HL-60 (cell line): Measurements from ENCODE around the gene BAIAP2.

Experiments used
- DNase-seq, 2 experiments: peaks; one replicate each; pipeline ENCODE4 v3.0.0-alpha.2; 2010 to 2020; ENCODE audit warnings: low read depth in 1 of 2, low spot score in 1 of 2
- H3K27ac ChIP-seq: fragments of 250-450 bp; sonication (Bioruptor Pico); replicated peaks from 2 replicates; pipeline ENCODE4 v1.5.1; 2020; ENCODE audit warnings: mild to moderate bottlenecking, moderate library complexity
- H3K27me3 ChIP-seq: fragments of 250-450 bp; sonication (Bioruptor Pico); 2 replicates; pipeline ENCODE4 v1.5.1; 2021; ENCODE audit warnings: mild to moderate bottlenecking, moderate library complexity; ENCODE audit not compliant: insufficient read depth, poor library complexity, severe bottlenecking
- H3K4me3 ChIP-seq: replicated peaks from 2 replicates; pipeline ENCODE4 v1.5.1; 2011; ENCODE audit warnings: mild to moderate bottlenecking, control low read depth, low read length; ENCODE audit not compliant: insufficient read depth
- CTCF ChIP-seq: IDR thresholded peaks from one replicate; pipeline ENCODE4 v1.5.1; 2011; ENCODE audit warnings: low read length, control low read depth, inconsistent platforms; ENCODE audit not compliant: insufficient read depth
- GABPA ChIP-seq: IDR thresholded peaks from 2 replicates; pipeline ENCODE4 v1.6.1; 2012; ENCODE audit warnings: low read depth
- POLR2AphosphoS5 ChIP-seq: IDR thresholded peaks from 2 replicates; pipeline ENCODE4 v1.6.1; 2012; ENCODE audit warnings: low read depth
- SPI1 ChIP-seq: IDR thresholded peaks from 2 replicates; pipeline ENCODE4 v1.6.1; 2012; ENCODE audit warnings: low read depth, mild to moderate bottlenecking, borderline replicate concordance
- TF ChIP-seq, protein P1 (sequence below): IDR thresholded peaks from 2 replicates; pipeline ENCODE4 v1.6.1; 2012; ENCODE audit warnings: low read depth; ENCODE audit not compliant: insufficient replicate concordance

The BAIAP2 gene

GRCh38 chr17:81101614-81102306 is 66.8 kb downstream of the BAIAP2 start:
- peak; percentile 71 to 84 for DNase-seq
- no peak overlapping the region for H3K4me3 ChIP-seq
- TF ChIP-seq POLR2AphosphoS5, result no peak
- peak; percentile 100 for TF ChIP-seq CTCF
- H3K27me3 ChIP-seq, result no peaks in the 10 kb centered on the region
- no peak overlapping the region for H3K27ac ChIP-seq

DNA sequence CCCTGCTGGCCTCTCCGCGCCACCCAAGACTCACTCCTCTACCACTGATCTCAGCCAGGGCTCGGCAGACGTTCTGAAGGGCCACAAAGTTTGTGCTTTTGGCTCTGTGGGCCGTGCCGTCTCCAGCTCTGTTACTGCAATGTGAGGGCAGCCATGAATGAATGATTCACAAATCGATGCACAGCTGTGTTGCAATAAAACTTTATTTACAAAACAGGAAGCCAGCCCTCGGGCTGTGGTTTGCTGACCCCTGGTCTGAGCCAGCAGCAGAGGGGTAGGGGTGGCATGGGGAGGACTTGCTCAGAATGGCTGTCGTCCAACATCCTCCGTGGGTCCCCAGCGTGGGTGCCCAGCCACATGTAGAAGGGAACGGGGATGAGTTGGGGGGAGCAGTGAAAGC is 67.4 kb downstream of the BAIAP2 start:
- no peak overlapping the region for H3K4me3 ChIP-seq
- DNase-seq, result no peak
- H3K27ac ChIP-seq, result no peak overlapping the region
- H3K27me3 ChIP-seq, result no peaks in the 10 kb centered on the region
- no peak for TF ChIP-seq SPI1
- no peak for TF ChIP-seq CTCF
- TF ChIP-seq POLR2AphosphoS5, result no peak
- TF ChIP-seq, protein P1, sequence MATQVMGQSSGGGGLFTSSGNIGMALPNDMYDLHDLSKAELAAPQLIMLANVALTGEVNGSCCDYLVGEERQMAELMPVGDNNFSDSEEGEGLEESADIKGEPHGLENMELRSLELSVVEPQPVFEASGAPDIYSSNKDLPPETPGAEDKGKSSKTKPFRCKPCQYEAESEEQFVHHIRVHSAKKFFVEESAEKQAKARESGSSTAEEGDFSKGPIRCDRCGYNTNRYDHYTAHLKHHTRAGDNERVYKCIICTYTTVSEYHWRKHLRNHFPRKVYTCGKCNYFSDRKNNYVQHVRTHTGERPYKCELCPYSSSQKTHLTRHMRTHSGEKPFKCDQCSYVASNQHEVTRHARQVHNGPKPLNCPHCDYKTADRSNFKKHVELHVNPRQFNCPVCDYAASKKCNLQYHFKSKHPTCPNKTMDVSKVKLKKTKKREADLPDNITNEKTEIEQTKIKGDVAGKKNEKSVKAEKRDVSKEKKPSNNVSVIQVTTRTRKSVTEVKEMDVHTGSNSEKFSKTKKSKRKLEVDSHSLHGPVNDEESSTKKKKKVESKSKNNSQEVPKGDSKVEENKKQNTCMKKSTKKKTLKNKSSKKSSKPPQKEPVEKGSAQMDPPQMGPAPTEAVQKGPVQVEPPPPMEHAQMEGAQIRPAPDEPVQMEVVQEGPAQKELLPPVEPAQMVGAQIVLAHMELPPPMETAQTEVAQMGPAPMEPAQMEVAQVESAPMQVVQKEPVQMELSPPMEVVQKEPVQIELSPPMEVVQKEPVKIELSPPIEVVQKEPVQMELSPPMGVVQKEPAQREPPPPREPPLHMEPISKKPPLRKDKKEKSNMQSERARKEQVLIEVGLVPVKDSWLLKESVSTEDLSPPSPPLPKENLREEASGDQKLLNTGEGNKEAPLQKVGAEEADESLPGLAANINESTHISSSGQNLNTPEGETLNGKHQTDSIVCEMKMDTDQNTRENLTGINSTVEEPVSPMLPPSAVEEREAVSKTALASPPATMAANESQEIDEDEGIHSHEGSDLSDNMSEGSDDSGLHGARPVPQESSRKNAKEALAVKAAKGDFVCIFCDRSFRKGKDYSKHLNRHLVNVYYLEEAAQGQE, result no peak
- no peak for TF ChIP-seq GABPA

- Histone ChIP-seq H3K27ac (no peak overlapping the region), H3K4me3 (no peak overlapping the region), H3K27me3 (no peaks in the 10 kb centered on the region)
- DNase-seq, result no peak
- TF ChIP-seq SPI1 (no peak), POLR2AphosphoS5 (no peak), CTCF (no peak), GABPA (no peak)
- TF ChIP-seq, protein P1, result no peak
These were observed 67.9 kb downstream of the BAIAP2 start for GRCh38 chr17:81102869-81103268.

DNA sequence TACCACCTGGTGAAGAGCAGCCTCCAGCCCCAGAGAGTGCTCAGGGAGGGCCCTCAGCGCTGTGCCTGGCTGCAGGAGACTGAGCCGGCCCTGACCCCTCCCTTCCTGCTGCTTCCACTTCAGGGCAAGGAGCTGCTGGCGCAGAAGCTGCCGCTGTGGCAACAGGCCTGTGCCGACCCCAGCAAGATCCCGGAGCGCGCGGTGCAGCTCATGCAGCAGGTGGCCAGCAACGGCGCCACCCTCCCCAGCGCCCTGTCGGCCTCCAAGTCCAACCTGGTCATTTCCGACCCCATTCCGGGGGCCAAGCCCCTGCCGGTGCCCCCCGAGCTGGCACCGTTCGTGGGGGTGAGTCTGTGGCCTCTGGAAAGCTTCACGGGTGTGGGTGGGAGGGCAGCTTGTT is 68.4 kb downstream of the BAIAP2 start:
- Histone ChIP-seq H3K27me3 (no peaks in the 10 kb centered on the region), H3K4me3 (no peak overlapping the region), H3K27ac (no peak overlapping the region)
- TF ChIP-seq GABPA (no peak), SPI1 (no peak), CTCF (no peak), POLR2AphosphoS5 (no peak)
- TF ChIP-seq, protein P1, result no peak
- DNase-seq, result no peak
